ENCODE data around the gene EPAS1.
"Not testable (repeated sequence)": the region's sequence is repeated elsewhere in the genome, so short reads cannot be mapped to it uniquely, and the experiment has no call there.

The EPAS1 gene

DNA sequence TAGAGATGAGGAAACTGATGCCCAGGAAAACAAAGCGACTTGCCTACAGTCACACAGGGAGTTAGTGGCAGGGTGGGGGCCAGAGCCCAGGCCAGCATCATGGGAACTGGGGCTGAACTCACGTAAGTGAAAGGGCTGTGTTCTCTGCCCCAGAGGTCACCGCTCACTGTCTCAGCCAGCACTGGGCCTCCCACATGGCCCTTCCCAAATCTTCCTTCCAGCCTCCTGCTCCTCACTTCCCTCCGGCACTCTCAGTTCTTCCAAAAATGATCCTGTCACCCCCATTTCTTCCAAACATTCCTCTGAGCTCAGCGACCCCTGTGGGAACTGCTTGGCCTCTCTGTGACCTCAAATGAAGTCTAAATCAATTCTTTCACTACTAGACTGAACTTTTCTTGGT is 91.7 kb downstream of the EPAS1 start:
- H3K27ac Mint-ChIP-seq, result no peak overlapping the region
- no peaks in the 10 kb centered on the region for H3K36me3 Mint-ChIP-seq (ENCODE audit: low read depth)
- H3K27me3 Mint-ChIP-seq, result no peaks in the 10 kb centered on the region
- H3K4me3 Mint-ChIP-seq, result no peak overlapping the region
- no peaks in the 10 kb centered on the region for H3K9me3 Mint-ChIP-seq
- H3K4me1 Mint-ChIP-seq (ENCODE audit: low read depth), result peaks cover 7% of the 10 kb centered on the region

DNA sequence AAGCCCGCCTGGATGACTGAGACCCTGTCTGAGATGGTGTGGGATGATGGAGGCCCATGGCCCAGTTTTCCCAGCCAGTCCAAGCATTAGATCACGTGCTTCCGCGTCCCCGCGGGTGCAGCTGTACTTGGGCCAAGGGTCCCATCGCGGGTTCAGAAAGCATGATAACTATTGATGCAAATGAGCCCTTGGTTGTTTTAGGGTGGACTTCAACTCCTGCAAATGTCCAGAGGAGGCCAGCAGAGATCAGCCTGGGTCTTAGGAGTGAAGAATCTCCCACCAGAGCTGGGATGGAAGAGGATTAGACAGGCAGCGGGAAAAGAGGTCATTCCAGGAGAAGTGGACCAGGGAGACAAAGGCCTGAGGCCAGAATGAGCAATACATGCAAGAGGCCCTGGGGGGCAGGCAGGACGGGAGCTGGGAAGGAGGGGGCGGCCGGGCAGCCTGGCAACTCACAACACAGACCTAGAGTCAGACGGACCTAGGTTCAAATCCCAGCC is 92.3 kb downstream of the EPAS1 start:
- Mint-ChIP-seq H3K36me3 (ENCODE audit: low read depth) (no peaks in the 10 kb centered on the region), H3K4me1 (ENCODE audit: low read depth) (peaks cover 8% of the 10 kb centered on the region), H3K27me3 (no peaks in the 10 kb centered on the region), H3K4me3 (no peak overlapping the region), H3K27ac (no peak overlapping the region), H3K9me3 (no peaks in the 10 kb centered on the region)

DNA sequence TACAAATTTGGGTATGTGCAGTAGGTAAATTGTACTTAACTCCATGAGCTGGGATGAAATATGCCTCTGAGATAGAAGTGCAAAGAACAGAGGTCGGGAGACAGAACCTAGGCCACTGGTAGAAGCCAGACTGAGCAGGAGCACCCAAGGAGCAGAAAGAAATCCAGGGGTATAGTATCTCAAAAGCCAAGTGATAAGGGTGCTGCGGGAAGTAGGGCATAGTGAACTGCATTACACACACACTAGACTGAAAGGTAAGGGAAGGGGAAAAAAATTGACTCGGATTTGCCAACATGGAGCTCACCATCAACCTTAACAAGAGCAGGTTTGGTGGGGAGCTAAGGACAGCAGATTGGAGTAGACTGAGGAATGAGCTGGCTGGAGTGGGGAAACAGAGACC is 92.8 kb downstream of the EPAS1 start:
- no peaks in the 10 kb centered on the region for H3K36me3 Mint-ChIP-seq (ENCODE audit: low read depth)
- no peak overlapping the region for H3K4me3 Mint-ChIP-seq
- no peaks in the 10 kb centered on the region for H3K9me3 Mint-ChIP-seq
- no peaks in the 10 kb centered on the region for H3K27me3 Mint-ChIP-seq
- H3K27ac Mint-ChIP-seq, result no peak overlapping the region
- H3K4me1 Mint-ChIP-seq (ENCODE audit: low read depth), result peaks cover 14% of the 10 kb centered on the region

DNA sequence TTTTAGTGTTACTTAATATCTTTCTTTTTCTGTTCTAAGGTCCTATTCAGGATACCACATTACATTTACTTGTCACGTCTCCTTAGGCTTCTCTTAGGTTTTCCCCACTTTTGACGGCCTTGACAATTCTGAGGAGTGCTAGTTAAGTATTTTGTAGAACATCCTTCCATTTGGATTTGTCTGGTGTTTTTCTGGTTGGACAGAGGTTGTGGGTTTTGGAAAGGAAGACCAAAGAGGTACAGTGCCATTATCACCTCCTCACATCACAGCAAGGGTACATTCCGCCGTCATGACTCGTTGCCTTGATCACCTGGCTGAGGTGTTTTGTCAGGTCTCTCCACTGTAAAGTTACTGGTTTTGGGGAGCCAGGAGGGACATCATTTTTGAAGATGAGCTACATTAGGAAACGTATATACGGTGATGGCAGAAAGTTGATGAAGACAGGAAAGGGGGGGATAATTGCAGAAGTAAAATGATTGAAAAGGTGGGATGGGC is 93.7 kb downstream of the EPAS1 start:
- Mint-ChIP-seq H3K27me3 (no peaks in the 10 kb centered on the region), H3K9me3 (no peaks in the 10 kb centered on the region), H3K27ac (no peak overlapping the region), H3K4me3 (no peak overlapping the region), H3K36me3 (ENCODE audit: low read depth) (no peaks in the 10 kb centered on the region), H3K4me1 (ENCODE audit: low read depth) (peaks cover 22% of the 10 kb centered on the region)

DNA sequence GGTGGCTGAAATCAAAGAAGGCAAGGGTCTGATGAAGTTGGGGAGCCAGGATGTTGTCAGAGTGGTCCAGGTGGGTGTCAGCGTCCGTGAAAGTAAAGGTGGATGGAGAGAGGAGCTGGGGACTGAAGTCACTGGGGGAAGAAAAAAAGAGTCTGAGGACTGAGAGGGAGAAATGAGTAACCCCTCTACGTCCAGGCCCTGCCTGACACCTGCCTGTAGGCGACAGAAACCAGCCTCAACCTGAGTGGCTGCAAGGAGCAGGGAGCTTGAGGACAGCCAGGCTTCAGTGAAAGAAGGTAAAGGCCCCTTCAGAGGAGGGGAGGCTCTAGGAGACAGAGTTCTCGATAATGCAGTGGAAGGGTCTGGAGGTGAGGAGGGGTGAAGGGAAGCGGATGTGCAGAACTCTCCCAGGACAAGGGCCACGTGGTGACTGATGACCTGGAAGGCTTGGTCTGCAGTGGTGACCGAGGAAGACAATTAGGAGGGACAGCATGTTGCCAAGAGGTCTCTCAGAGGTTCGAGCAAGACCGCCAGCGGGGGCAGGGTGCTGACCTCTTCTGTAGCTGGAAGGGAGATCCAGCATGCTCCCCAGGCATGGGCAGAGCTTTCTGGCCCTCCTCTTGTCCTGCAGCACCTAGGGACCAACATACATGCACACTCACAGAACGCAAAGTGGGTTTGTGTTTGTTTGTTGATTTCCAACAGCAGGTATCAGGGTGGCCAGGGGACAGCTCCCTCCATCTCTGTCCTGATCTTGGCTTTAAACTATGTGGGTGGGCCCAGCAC is 95.5 kb downstream of the EPAS1 start:
- Mint-ChIP-seq H3K4me3 (no peak overlapping the region), H3K36me3 (ENCODE audit: low read depth) (no peaks in the 10 kb centered on the region), H3K4me1 (ENCODE audit: low read depth) (peaks cover 22% of the 10 kb centered on the region), H3K9me3 (no peaks in the 10 kb centered on the region), H3K27ac (peak overlapping the region; percentile 49), H3K27me3 (no peaks in the 10 kb centered on the region)

DNA sequence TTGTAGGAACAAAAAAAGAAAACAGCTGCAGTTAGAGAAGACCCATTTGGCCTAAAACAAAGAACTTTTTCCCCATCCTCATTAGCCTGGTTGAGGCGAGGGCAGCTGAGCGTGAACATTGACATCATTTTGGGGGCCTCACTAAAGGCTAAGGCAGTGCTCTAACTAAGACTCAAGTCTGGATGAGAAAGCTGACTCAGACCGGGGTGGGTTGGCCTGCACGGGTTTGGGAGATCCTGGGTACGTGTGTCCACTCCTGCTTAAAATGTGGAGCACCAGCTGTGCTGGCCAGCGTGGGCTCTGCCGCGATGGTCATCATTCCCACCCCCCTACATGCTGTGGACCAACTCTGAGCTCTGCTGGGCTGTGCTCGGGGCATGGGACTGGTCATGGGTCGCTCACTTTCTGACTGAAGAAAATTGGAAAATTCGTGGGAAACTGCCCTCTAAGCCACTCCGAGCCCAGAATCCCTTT is 96.2 kb downstream of the EPAS1 start:
- Mint-ChIP-seq H3K36me3 (ENCODE audit: low read depth) (no peaks in the 10 kb centered on the region), H3K4me3 (no peak overlapping the region), H3K27me3 (no peaks in the 10 kb centered on the region), H3K27ac (peak overlapping the region; percentile 49), H3K9me3 (no peaks in the 10 kb centered on the region), H3K4me1 (ENCODE audit: low read depth) (peaks cover 22% of the 10 kb centered on the region)

DNA sequence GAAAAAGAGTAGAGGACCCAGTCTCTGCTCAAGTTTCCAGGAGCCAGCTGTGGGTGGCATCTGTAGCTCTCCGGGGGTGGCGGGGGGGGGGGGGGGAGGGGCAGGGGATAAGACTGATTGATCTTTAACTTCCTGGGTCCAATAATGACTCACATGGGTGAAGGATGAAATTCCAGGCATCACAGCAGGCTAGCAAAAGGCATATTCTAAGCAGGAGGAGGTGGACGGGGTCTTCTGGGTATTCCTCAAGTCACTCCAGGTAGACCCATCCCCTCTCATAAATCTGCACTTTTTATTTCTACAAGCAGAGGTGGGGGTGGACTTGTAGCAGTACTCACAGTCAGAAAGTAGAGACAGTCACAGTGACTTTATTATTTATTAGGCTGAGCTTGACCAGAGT is 96.7 kb downstream of the EPAS1 start:
- H3K4me1 Mint-ChIP-seq (ENCODE audit: low read depth), result peaks cover 22% of the 10 kb centered on the region
- no peaks in the 10 kb centered on the region for H3K27me3 Mint-ChIP-seq
- no peaks in the 10 kb centered on the region for H3K36me3 Mint-ChIP-seq (ENCODE audit: low read depth)
- no peak overlapping the region for H3K4me3 Mint-ChIP-seq
- H3K27ac Mint-ChIP-seq, result no peak overlapping the region
- no peaks in the 10 kb centered on the region for H3K9me3 Mint-ChIP-seq

DNA sequence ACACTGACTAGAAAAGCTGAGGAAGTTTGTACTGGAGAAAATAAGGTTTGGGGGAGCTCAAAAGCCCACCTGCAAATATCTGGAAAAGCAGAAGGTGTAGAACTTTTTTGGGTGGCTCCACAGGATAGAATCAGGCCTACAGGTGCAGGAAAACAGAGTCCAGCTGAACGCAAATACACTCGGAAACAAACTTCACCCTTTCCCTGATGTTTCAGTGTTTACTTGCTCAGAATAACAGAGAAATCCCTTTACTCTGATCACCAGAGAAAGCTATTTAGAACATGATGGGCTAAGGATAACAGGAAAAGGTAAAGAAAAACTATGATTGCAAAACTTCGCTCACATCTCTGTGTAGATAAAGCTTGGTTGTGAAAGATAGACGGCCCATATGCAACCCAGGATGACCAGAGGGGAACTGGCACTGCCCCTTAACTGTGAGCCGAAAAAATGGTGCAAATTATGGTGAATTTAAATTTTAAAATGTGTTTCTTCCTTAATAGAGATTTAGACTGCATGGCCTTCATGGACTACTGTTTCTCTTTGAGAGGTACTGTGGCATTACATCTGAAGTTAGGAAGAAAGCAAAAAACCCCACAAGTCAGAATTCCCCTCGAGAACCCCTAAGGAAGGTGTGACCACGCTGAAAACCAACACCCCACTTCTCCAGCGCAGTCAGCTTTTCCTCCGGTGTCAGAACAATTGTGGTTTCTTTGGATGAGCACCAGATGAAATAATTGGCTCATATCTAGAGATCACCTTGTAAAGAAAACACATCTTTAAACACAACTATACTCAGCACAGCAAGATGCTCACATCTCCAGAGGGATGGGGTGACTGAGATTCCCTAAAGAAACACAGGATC is 97.7 kb downstream of the EPAS1 start:
- Mint-ChIP-seq H3K27me3 (no peaks in the 10 kb centered on the region), H3K4me1 (ENCODE audit: low read depth) (peaks cover 22% of the 10 kb centered on the region), H3K4me3 (no peak overlapping the region), H3K36me3 (ENCODE audit: low read depth) (no peaks in the 10 kb centered on the region), H3K9me3 (no peaks in the 10 kb centered on the region), H3K27ac (no peak overlapping the region)

DNA sequence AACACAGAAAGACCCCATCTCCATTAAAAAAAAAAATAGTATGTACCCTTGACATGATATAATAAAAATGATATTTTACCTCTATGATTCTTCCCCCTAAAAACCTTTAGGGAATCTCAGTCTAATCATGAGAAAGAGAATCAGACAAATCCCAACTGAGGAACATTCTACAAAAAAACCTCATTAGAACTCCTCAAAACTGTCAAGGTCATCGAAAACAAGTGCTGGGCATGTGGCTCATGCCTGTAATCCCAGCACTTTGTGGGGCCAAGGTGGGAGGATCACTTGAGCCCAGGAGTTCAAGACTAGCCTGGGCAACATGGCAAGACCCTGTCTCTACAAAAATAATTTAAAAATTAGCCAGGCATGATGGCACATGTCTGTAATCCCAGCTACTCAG is 98.5 kb downstream of the EPAS1 start:
- not testable (repeated sequence) for H3K4me3 Mint-ChIP-seq; H3K27me3 Mint-ChIP-seq; H3K27ac Mint-ChIP-seq; H3K36me3 Mint-ChIP-seq (ENCODE audit: low read depth); H3K9me3 Mint-ChIP-seq
- peaks cover 22% of the 10 kb centered on the region for H3K4me1 Mint-ChIP-seq (ENCODE audit: low read depth)

DNA sequence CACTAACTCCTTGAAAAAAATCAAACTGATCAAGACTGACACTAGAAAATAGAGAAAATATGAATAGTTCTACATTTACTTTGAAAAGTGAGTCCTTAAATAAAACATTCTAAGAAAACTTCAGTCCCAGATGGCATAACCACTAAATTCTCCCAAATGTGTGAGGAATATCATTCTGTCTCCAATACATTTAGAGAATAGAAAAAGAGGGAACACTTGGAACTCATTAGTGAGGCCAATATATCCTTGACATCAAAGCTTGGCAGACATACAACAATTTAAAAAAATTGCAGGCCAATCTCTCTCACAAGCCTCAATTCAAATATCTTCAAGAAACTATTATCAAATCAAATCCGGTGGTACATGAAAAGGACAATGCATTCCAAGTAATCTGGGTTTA is 102.8 kb downstream of the EPAS1 start:
- Mint-ChIP-seq H3K4me3 (no peak overlapping the region), H3K4me1 (ENCODE audit: low read depth) (peaks cover 8% of the 10 kb centered on the region), H3K36me3 (ENCODE audit: low read depth) (no peaks in the 10 kb centered on the region), H3K9me3 (no peaks in the 10 kb centered on the region), H3K27me3 (no peaks in the 10 kb centered on the region), H3K27ac (no peak overlapping the region)

DNA sequence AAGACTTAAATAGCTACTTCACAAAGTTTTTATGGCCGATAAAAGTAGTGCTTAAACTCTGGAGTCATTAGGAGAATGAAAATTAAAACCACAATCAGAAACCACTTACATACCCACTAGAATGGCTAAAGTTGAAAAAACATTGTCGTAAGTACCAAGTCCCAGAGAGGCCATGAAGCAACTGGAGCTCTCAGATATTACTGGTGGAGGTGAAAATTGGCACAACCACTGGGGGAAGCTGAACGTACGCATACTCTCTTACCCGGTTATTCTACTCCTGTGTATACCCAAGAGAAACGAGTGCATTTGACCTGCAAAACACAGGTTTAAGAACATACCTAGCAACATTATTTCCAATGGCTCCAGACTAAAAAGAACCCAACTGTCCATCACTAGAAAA is 105.7 kb downstream of the EPAS1 start:
- H3K36me3 Mint-ChIP-seq (ENCODE audit: low read depth), result no peaks in the 10 kb centered on the region
- H3K4me3 Mint-ChIP-seq, result no peak overlapping the region
- H3K4me1 Mint-ChIP-seq (ENCODE audit: low read depth), result no peaks in the 10 kb centered on the region
- H3K9me3 Mint-ChIP-seq, result no peaks in the 10 kb centered on the region
- no peaks in the 10 kb centered on the region for H3K27me3 Mint-ChIP-seq
- no peak overlapping the region for H3K27ac Mint-ChIP-seq

DNA sequence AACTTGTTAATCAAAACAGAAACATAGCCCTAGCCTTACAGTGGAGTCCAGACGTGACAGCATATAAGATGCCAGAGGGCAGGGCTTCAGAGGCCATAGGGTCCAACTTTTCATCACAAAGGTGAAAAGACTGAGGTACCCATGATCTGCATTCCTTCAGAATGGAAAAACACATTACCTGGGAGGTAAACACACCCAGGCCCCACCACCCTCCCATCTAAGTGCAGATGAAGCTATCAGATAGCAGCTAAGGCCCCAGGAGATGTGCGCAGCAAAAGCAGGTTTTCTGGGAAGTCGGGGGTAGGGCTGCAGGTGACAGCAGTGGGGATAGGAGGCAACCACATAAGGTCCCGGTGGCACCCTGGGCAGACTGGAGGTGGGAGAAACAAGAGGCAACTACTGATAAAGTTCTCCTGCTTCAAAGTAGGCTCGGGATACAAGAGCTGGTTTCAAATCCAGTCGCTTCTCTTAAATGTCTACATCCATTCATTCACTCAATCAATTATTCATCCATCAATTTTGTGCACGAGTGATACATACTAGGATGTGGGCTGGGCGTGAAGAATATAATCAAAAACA is 107.1 kb downstream of the EPAS1 start:
- Mint-ChIP-seq H3K36me3 (ENCODE audit: low read depth) (no peaks in the 10 kb centered on the region), H3K27me3 (no peaks in the 10 kb centered on the region), H3K4me3 (no peak overlapping the region), H3K4me1 (ENCODE audit: low read depth) (no peaks in the 10 kb centered on the region), H3K27ac (no peak overlapping the region), H3K9me3 (no peaks in the 10 kb centered on the region)

DNA sequence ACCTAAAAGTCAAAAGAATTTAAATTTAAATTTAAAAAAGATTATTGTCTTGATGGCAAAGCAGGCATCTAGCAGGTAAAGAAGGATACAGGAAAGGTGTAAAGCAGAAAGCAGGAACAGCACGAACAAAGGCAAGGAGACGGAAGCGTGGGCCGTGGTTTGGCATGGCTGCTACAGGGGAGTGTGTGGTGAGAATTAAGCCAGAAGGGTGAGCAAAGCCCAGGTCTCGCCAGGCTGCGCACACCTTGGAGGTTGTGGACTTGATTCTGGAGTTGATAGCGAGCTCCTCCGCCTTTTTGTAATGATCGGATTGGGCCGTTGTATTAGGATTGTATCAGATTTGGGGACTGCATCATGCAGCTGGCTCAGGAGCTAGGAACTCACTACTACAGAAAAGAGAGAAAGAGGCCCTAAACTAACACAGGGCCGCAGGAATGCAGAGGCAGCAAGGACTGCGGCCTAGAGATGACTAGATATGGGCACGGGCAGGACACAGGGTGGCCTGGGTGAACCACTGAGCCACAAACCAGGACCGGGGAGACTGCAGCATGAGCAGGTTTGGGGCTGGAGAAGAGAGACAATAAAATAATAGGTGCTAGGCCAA is 110.7 kb downstream of the EPAS1 start:
- no peaks in the 10 kb centered on the region for H3K4me1 Mint-ChIP-seq (ENCODE audit: low read depth)
- no peaks in the 10 kb centered on the region for H3K9me3 Mint-ChIP-seq
- H3K4me3 Mint-ChIP-seq, result no peak overlapping the region
- no peaks in the 10 kb centered on the region for H3K36me3 Mint-ChIP-seq (ENCODE audit: low read depth)
- no peak overlapping the region for H3K27ac Mint-ChIP-seq
- no peaks in the 10 kb centered on the region for H3K27me3 Mint-ChIP-seq

DNA sequence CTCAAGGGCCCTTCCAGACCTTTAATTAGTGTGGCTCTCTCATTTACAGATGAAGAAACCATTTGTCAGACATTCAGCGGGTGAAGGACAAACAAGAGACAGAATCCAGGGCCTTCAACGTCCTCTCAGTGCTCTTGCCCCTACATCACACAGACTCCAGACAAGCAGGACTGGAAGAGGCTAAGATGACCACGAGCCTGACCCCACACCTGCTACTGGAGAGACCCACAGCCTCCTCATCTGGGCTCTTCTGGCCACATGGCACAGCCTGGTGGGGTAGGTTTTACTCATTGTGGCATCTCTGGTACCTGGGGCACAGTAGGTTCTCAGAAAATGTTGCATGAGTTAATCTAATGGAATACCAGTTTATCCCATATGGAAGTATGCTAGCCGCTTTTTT is 112.5 kb downstream of the EPAS1 start:
- H3K4me3 Mint-ChIP-seq, result no peak overlapping the region
- no peaks in the 10 kb centered on the region for H3K36me3 Mint-ChIP-seq (ENCODE audit: low read depth)
- H3K4me1 Mint-ChIP-seq (ENCODE audit: low read depth), result no peaks in the 10 kb centered on the region
- no peaks in the 10 kb centered on the region for H3K27me3 Mint-ChIP-seq
- H3K9me3 Mint-ChIP-seq, result no peaks in the 10 kb centered on the region
- no peak overlapping the region for H3K27ac Mint-ChIP-seq
